ENCODE data around the gene PLEKHS1.
"Not testable (repeated sequence)": the region's sequence is repeated elsewhere in the genome, so short reads cannot be mapped to it uniquely, and the experiment has no call there.

The PLEKHS1 gene

GRCh38 chr10:113742466-113742865 is 9.0 kb upstream of the PLEKHS1 start:
- DNase-seq: no peak

GRCh38 chr10:113743594-113743993 is 7.9 kb upstream of the PLEKHS1 start:
- DNase-seq: no peak

- no peak for DNase-seq
Observed at GRCh38 chr10:113745374-113745773, 6.1 kb upstream of the PLEKHS1 start.

GRCh38 chr10:113746217-113746957 is 5.1 kb upstream of the PLEKHS1 start:
- DNase-seq: no peak

- DNase-seq: no peak
Observed at GRCh38 chr10:113752553-113752952, 1.1 kb downstream of the PLEKHS1 start.

GRCh38 chr10:113753020-113753692 is 1.7 kb downstream of the PLEKHS1 start:
- DNase-seq: no peak

GRCh38 chr10:113754125-113754524 is 2.6 kb downstream of the PLEKHS1 start:
- no peak for DNase-seq

GRCh38 chr10:113754768-113755167 is 3.3 kb downstream of the PLEKHS1 start:
- DNase-seq: no peak

- DNase-seq: no peak
Observed at GRCh38 chr10:113756940-113757543, 5.6 kb downstream of the PLEKHS1 start.

- no peak for DNase-seq
Observed at GRCh38 chr10:113762083-113762482, 10.6 kb downstream of the PLEKHS1 start.

- DNase-seq: no peak
Observed at GRCh38 chr10:113764582-113764981, 13.1 kb downstream of the PLEKHS1 start.

- no peak for DNase-seq
Observed at GRCh38 chr10:113765910-113766309, 14.4 kb downstream of the PLEKHS1 start.

GRCh38 chr10:113767222-113767621 is 15.7 kb downstream of the PLEKHS1 start:
- DNase-seq: no peak

GRCh38 chr10:113770346-113770745 is 18.9 kb downstream of the PLEKHS1 start:
- no peak for DNase-seq

GRCh38 chr10:113771131-113771530 is 19.6 kb downstream of the PLEKHS1 start:
- not testable (repeated sequence) for DNase-seq

- DNase-seq: no peak
Observed at GRCh38 chr10:113775686-113776294, 24.3 kb downstream of the PLEKHS1 start.

GRCh38 chr10:113776553-113776952 is 25.1 kb downstream of the PLEKHS1 start:
- DNase-seq: no peak

- DNase-seq: no peak
Observed at GRCh38 chr10:113780681-113781250, 29.3 kb downstream of the PLEKHS1 start.

- DNase-seq: no peak
Observed at GRCh38 chr10:113782367-113782766, 30.9 kb downstream of the PLEKHS1 start.

GRCh38 chr10:113782986-113783704 is 31.7 kb downstream of the PLEKHS1 start:
- DNase-seq: no peak

- DNase-seq: no peak
Observed at GRCh38 chr10:113788604-113789083, 37.2 kb downstream of the PLEKHS1 start.

GRCh38 chr10:113791691-113792090 is 40.2 kb downstream of the PLEKHS1 start:
- DNase-seq: no peak

Data from central memory CD4-positive, alpha-beta T cell (primary cell).